HCT116 (cell line): ENCODE results near the gene RUNDC1. TPM values are rescaled to one million over a fixed set of nuclear protein-coding genes. Genes with fewer than 3 reads are reported as not detected.
"Not testable (repeated sequence)": the region's sequence is repeated elsewhere in the genome, so short reads cannot be mapped to it uniquely, and the experiment has no call there.

Source experiments
- ATAC-seq: fragments of 200-7000 bp; cut with Tn5 transposase; 2 replicates; pipeline ENCODE4 v1.9.1; 2020; ENCODE audit warnings: mild to moderate bottlenecking, moderate library complexity
- BruUV-seq: library from RNA; stranded (reverse); fragments of 400-500 nt; replicated peaks from 2 replicates; lab custom pipeline; 2021; lab: Mats Ljungman, UMichigan
- CTCF ChIA-PET: fragments of 300-600 bp; sonication (Branson Sonifier 250); formaldehyde crosslinking; loops from one replicate; lab custom pipeline; 2021; ENCODE audit warnings: antibody characterized with exemption; lab: Charles Lee
- POLR2A ChIA-PET: fragments of 300-600, 350-600 bp; sonication (Branson Sonifier 250); formaldehyde crosslinking; loops from one replicate; lab custom pipeline; 2021; ENCODE audit warnings: antibody characterized with exemption; lab: Charles Lee
- RAD21 ChIA-PET, 2 experiments: fragments of 300-600 bp; sonication (Branson Sonifier 250); formaldehyde crosslinking; loops; one replicate each; lab custom pipeline; 2023; ENCODE audit warnings: low total read pairs in 2 of 2; ENCODE audit not compliant: uncharacterized antibody in 2 of 2, unreplicated experiment in 2 of 2, low non-redundant PET in 1 of 2; lab: Charles Lee
- DNase-seq: peaks from one replicate; pipeline ENCODE4 v3.0.0-alpha.2; 2010; ENCODE audit warnings: low read depth, low spot score
- H2AFZ ChIP-seq: fragments of 200-600 bp; shearing (Covaris generic), sonication (generic); 2 replicates; pipeline ENCODE4 v1.6.1; 2017; ENCODE audit warnings: low read depth, mixed run types, mixed read lengths, antibody characterized with exemption, low read length; ENCODE audit not compliant: poor library complexity, severe bottlenecking
- H3K27ac ChIP-seq: 2 replicates; pipeline ENCODE4 v1.5.1; 2012; ENCODE audit warnings: low read depth, low read length
- H3K27me3 ChIP-seq: fragments of 200-600 bp; sonication (generic); 2 replicates; pipeline ENCODE4 v1.6.1; 2016; ENCODE audit warnings: mixed run types, low read length, mixed read lengths; ENCODE audit not compliant: insufficient read depth
- H3K36me3 ChIP-seq, 2 experiments: fragments of 200-500 bp in 1 of 2; fragments of 200-600 bp in 1 of 2; sonication (Bioruptor generic) in 1 of 2; sonication (generic) in 1 of 2; 2 replicates each; pipeline versions ENCODE4 v1.5.1 to v1.6.1; 2014 to 2016; ENCODE audit warnings: low read length in 2 of 2, inconsistent platforms in 1 of 2, mixed read lengths in 1 of 2, mixed run types in 1 of 2; ENCODE audit not compliant: insufficient read depth in 2 of 2, control insufficient read depth in 1 of 2
- H3K4me1 ChIP-seq, 2 experiments: fragments of 200-600 bp in 1 of 2; sonication (generic) in 1 of 2; 2 replicates each; pipeline versions ENCODE4 v1.5.1 to v1.6.1; 2012 to 2017; ENCODE audit warnings: low read length in 2 of 2, inconsistent platforms in 1 of 2, mild to moderate bottlenecking in 1 of 2, mixed read lengths in 1 of 2, mixed run types in 1 of 2, moderate library complexity in 1 of 2; ENCODE audit not compliant: insufficient read depth in 2 of 2, control insufficient read depth in 1 of 2
- H3K4me2 ChIP-seq: fragments of 200-600 bp; sonication (generic); 2 replicates; pipeline ENCODE4 v1.6.1; 2017; ENCODE audit warnings: mixed run types, low read length, mixed read lengths
- H3K4me3 ChIP-seq, 2 experiments: fragments of 200-600 bp in 1 of 2; sonication (generic) in 1 of 2; replicated peaks in 1 of 2; 2 replicates each; pipeline ENCODE4 v1.5.1; 2011 to 2016; ENCODE audit warnings: low read length in 2 of 2, control low read depth in 1 of 2, low read depth in 1 of 2, mild to moderate bottlenecking in 1 of 2, mixed read lengths in 1 of 2, mixed run types in 1 of 2
- H3K79me2 ChIP-seq: fragments of 200-600 bp; sonication (generic); 2 replicates; pipeline ENCODE4 v1.6.1; 2017; ENCODE audit warnings: mild to moderate bottlenecking, mixed run types, low read length, moderate library complexity, mixed read lengths; ENCODE audit not compliant: insufficient read depth
- H3K9ac ChIP-seq: fragments of 200-600 bp; sonication (generic); 2 replicates; pipeline ENCODE4 v1.6.1; 2016; ENCODE audit warnings: low read length, mixed read lengths
- H3K9me2 ChIP-seq: fragments of 200-600 bp; sonication (generic), shearing (Covaris generic); 2 replicates; pipeline ENCODE4 v1.6.1; 2017; ENCODE audit warnings: mixed run types, mild to moderate bottlenecking, moderate library complexity; ENCODE audit not compliant: insufficient read depth
- H3K9me3 ChIP-seq, 2 experiments: fragments of 200-500 bp in 1 of 2; fragments of 200-600 bp in 1 of 2; sonication (Bioruptor generic) in 1 of 2; sonication (generic) in 1 of 2; 2 replicates each; pipeline ENCODE4 v1.6.1; 2014 to 2017; ENCODE audit warnings: low read length in 2 of 2, mixed read lengths in 2 of 2, inconsistent platforms in 1 of 2, low read depth in 1 of 2, mild to moderate bottlenecking in 1 of 2, mixed run types in 1 of 2, moderate library complexity in 1 of 2; ENCODE audit not compliant: control insufficient read depth in 1 of 2, insufficient read depth in 1 of 2
- H4K20me1 ChIP-seq: fragments of 200-600 bp; sonication (generic), shearing (Covaris generic); 2 replicates; pipeline ENCODE4 v1.6.1; 2017; ENCODE audit warnings: mixed run types, mild to moderate bottlenecking, moderate library complexity; ENCODE audit not compliant: insufficient read depth
- CBX3 ChIP-seq: IDR thresholded peaks from 2 replicates; pipeline ENCODE4 v1.6.1; 2012; ENCODE audit warnings: low read depth
- EGR1 ChIP-seq: IDR thresholded peaks from 2 replicates; pipeline ENCODE4 v1.6.1; 2012; ENCODE audit warnings: low read depth
- JUND ChIP-seq: IDR thresholded peaks from 2 replicates; pipeline ENCODE4 v1.6.1; 2012
- POLR2A ChIP-seq: IDR thresholded peaks from 2 replicates; pipeline ENCODE4 v1.7.0; 2011; ENCODE audit warnings: borderline replicate concordance; ENCODE audit not compliant: insufficient read depth, insufficient read length; ENCODE audit errors: extremely low read depth
- POLR2AphosphoS5 ChIP-seq: IDR thresholded peaks from 2 replicates; pipeline ENCODE4 v1.6.1; 2011; ENCODE audit warnings: mild to moderate bottlenecking, low read depth, low read length, moderate library complexity
- RAD21 ChIP-seq: IDR thresholded peaks from 2 replicates; pipeline ENCODE4 v1.6.1; 2012; ENCODE audit warnings: low read depth, mild to moderate bottlenecking
- YY1 ChIP-seq: IDR thresholded peaks from 2 replicates; pipeline ENCODE4 v1.6.1; 2011; ENCODE audit warnings: low read length, low read depth, moderate library complexity, mild to moderate bottlenecking; ENCODE audit not compliant: insufficient replicate concordance; ENCODE audit errors: extremely low read depth
- ZFX ChIP-seq: fragments of 450-650 bp; IDR thresholded peaks from 2 replicates; pipeline ENCODE4 v1.6.1; 2017
- intact Hi-C: fragments of 100-400 bp; cut with micrococcal nuclease; formaldehyde crosslinking; loops from 2 replicates; pipeline ENCODE4 v1.10.0; 2022
- total RNA-seq: library from RNA; stranded (reverse); gene quantifications from one replicate; pipeline ENCODE4 v1.2.1, GENCODE V29; 2021; ENCODE audit not compliant: unreplicated experiment
- TF ChIP-seq, protein P1 (sequence below): IDR thresholded peaks from 2 replicates; pipeline ENCODE4 v1.6.1; 2012
- TF ChIP-seq, protein P2 (sequence below), 3 experiments: fragments of 200-600 bp in 1 of 3; sonication (generic) in 1 of 3; IDR thresholded peaks in 2 of 3; conservative IDR thresholded peaks in 1 of 3; 2 replicates each; pipeline ENCODE4 v1.5.1; 2012 to 2017; ENCODE audit warnings: low read depth in 2 of 3, low read length in 2 of 3, antibody characterized with exemption in 1 of 3, borderline replicate concordance in 1 of 3, control low read depth in 1 of 3, mild to moderate bottlenecking in 1 of 3, mixed read lengths in 1 of 3, mixed run types in 1 of 3, moderate library complexity in 1 of 3; ENCODE audit not compliant: insufficient read depth in 1 of 3

RUNDC1 gene
- total RNA-seq, 1 experiment from 2014 or later, result 13.0 TPM

DNA sequence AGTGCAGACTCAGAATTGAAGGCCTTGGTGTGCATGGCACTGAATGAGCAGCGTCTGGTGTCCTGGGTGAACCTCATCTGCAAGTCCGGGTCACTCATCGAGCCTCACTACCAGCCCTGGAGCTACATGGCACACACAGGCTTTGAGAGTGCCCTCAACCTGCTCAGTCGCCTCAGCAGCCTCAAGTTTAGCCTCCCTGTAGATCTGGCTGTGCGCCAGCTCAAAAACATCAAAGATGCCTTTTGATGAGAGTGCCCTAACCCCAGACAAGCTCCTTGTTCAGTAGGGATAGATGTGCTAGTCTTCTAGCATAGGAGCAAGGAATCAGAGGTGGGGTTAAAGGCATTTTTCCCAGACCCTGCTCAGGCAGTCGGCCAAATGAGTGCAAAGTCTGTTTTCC, 11.1 kb downstream of the RUNDC1 start:
- H3K4me3 ChIP-seq, result no peak overlapping the region
- H3K27me3 ChIP-seq, result no peaks in the 10 kb centered on the region
- peaks cover 34 to 35% of the 10 kb centered on the region in 2 experiments; a peak in 3 of 4 replicates for H3K36me3 ChIP-seq
- TF ChIP-seq, protein P1, sequence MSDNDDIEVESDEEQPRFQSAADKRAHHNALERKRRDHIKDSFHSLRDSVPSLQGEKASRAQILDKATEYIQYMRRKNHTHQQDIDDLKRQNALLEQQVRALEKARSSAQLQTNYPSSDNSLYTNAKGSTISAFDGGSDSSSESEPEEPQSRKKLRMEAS, result no peak
- TF ChIP-seq ZFX (no peak), POLR2A (no peak), JUND (no peak)
- TF ChIP-seq, all 23 proteins: peak for 0
- no peak overlapping the region for H3K27ac ChIP-seq
- BruUV-seq, result no TSS peak
- peaks cover 0 to 15% of the 10 kb centered on the region in 2 experiments; a peak in 2 of 4 replicates for H3K4me1 ChIP-seq
- no peaks in the 10 kb centered on the region for H3K9me3 ChIP-seq
- no peak overlapping the region for H3K9ac ChIP-seq
- no peak overlapping the region for H2AFZ ChIP-seq
- RAD21 ChIA-PET, result no interaction called here
- no peak for ATAC-seq
- no peaks in the 10 kb centered on the region for H3K79me2 ChIP-seq
- no peak for DNase-seq
- CTCF ChIA-PET, result no interaction called here
- H3K9me2 ChIP-seq, result no peaks in the 10 kb centered on the region
- intact Hi-C loops, result no loop called here
- POLR2A ChIA-PET, result interaction anchor here (1.0 kb wide), 1 partner anchor 26 kb away, joined by 3 read pairs; no protein-coding TSS in a partner anchor
- H4K20me1 ChIP-seq, result no peaks in the 10 kb centered on the region
- no peak overlapping the region for H3K4me2 ChIP-seq

DNA sequence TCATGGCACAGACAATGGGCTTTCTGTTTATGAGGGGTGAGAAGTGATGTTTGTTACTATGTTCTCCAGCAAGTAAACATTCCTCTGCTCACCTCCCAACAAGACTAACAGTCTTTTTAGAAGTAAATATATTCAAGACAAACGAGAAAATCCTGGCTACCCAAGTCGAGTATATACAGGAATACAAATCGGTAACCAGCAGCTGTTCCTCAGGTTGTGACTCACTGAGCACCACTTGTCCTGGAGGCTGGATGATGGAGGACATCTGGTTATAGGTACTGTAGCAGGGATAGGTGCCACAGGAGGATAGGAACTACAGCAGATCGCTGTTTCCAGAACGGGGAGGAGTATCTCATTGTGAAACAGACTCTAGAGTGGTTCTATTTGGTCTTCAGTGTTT, 12.5 kb downstream of the RUNDC1 start:
- BruUV-seq, result no TSS peak
- DNase-seq, result no peak
- no peak for ATAC-seq
- CTCF ChIA-PET, result no interaction called here
- Histone ChIP-seq H3K4me1 (peaks cover 0 to 24% of the 10 kb centered on the region in 2 experiments; a peak in 3 of 4 replicates), H3K36me3 (peaks cover 26 to 31% of the 10 kb centered on the region in 2 experiments; a peak in 3 of 4 replicates), H2AFZ (no peak overlapping the region), H3K9me3 (no peaks in the 10 kb centered on the region), H3K4me2 (no peak overlapping the region), H3K27ac (no peak overlapping the region), H3K9me2 (no peaks in the 10 kb centered on the region), H3K4me3 (no peak overlapping the region), H3K9ac (no peak overlapping the region), H3K79me2 (no peaks in the 10 kb centered on the region), H4K20me1 (no peaks in the 10 kb centered on the region), H3K27me3 (no peaks in the 10 kb centered on the region)
- TF ChIP-seq RAD21, result no peak
- TF ChIP-seq, protein P2, sequence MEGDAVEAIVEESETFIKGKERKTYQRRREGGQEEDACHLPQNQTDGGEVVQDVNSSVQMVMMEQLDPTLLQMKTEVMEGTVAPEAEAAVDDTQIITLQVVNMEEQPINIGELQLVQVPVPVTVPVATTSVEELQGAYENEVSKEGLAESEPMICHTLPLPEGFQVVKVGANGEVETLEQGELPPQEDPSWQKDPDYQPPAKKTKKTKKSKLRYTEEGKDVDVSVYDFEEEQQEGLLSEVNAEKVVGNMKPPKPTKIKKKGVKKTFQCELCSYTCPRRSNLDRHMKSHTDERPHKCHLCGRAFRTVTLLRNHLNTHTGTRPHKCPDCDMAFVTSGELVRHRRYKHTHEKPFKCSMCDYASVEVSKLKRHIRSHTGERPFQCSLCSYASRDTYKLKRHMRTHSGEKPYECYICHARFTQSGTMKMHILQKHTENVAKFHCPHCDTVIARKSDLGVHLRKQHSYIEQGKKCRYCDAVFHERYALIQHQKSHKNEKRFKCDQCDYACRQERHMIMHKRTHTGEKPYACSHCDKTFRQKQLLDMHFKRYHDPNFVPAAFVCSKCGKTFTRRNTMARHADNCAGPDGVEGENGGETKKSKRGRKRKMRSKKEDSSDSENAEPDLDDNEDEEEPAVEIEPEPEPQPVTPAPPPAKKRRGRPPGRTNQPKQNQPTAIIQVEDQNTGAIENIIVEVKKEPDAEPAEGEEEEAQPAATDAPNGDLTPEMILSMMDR (IDR thresholded peaks at IDR 0.05 in 2 of 3, conservative IDR thresholded peaks at IDR 0.05 in 1 of 3; ENCODE audit: borderline replicate concordance in 1 of 3, insufficient read depth in 1 of 3, low read depth in 2 of 3, low read length in 2 of 3), result no peak
- no peak for TF ChIP-seq YY1
- TF ChIP-seq ZFX, result no peak
- no peak for TF ChIP-seq EGR1
- no peak for TF ChIP-seq CBX3
- TF ChIP-seq POLR2AphosphoS5, result no peak
- POLR2A ChIA-PET, result no interaction called here
- intact Hi-C loops, result no loop called here
- RAD21 ChIA-PET, result no interaction called here

DNA sequence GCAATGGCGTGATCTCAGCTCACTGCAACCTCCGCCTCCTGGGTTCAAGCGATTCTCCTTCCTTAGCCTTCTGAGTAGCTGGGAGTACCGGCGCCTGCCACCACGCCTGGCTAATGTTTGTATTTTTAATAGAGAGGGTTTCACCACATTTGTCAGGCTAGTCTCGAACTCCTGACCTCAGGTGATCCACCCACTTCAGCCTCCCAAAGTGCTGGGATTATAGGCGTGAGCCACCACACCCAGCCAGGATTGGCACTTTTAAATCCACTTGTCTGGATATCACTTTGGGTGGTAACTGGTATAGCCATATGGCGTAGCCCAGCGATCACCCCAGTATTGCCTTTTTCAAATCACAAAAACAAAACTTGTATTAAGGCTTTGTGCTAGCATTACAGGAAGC, 13.5 kb downstream of the RUNDC1 start:
- peaks cover 0 to 23% of the 10 kb centered on the region in 2 experiments; a peak in 3 of 4 replicates for H3K4me1 ChIP-seq
- H3K4me3 ChIP-seq, intact Hi-C loops, BruUV-seq, H3K9ac ChIP-seq, POLR2A ChIA-PET, CTCF ChIA-PET, DNase-seq, H3K27ac ChIP-seq, H2AFZ ChIP-seq, RAD21 ChIA-PET, H3K79me2 ChIP-seq, H3K27me3 ChIP-seq, H3K4me2 ChIP-seq, H4K20me1 ChIP-seq, H3K9me3 ChIP-seq, H3K9me2 ChIP-seq, ATAC-seq: not testable (repeated sequence)
- H3K36me3 ChIP-seq, result peaks cover 20 to 32% of the 10 kb centered on the region in 2 experiments
